Suprapubic skin (tissue), 4 donors: ENCODE data around the gene BLCAP. TPM values are rescaled to one million over a fixed set of nuclear protein-coding genes. Genes with fewer than 3 reads are reported as not detected.
A peak's percentile ranks its signal among the peaks of the same experiment; 100 is the strongest.
"Not testable (repeated sequence)": the region's sequence is repeated elsewhere in the genome, so short reads cannot be mapped to it uniquely, and the experiment has no call there.

ENCODE experiments used
- DNase-seq, 2 donors: peaks; one replicate each; pipeline ENCODE4 v3.0.0-alpha.2; 2019; ENCODE audit warnings: low spot score in 2 of 2
- H3K27ac ChIP-seq: fragments of 200-600 bp; sonication (generic); one replicate; pipeline ENCODE4 v1.5.1; 2019
- H3K27me3 ChIP-seq: fragments of 200-600 bp; sonication (generic); one replicate; pipeline ENCODE4 v1.5.1; 2019
- H3K36me3 ChIP-seq: fragments of 200-600 bp; sonication (generic); one replicate; pipeline ENCODE4 v1.5.1; 2019
- H3K4me1 ChIP-seq: fragments of 200-600 bp; sonication (generic); one replicate; pipeline ENCODE4 v1.5.1; 2019
- H3K4me3 ChIP-seq: fragments of 200-600 bp; sonication (generic); one replicate; pipeline ENCODE4 v1.5.1; 2019; ENCODE audit warnings: mild to moderate bottlenecking
- H3K9me3 ChIP-seq: fragments of 200-600 bp; sonication (generic); one replicate; pipeline ENCODE4 v1.5.1; 2019
- CTCF ChIP-seq, 2 donors: fragments of 200-600 bp in 1 of 2; fragments of 450-650 bp in 1 of 2; sonication (generic) in 1 of 2; IDR thresholded peaks; one replicate each; pipeline ENCODE4 v1.5.1; 2016 to 2019; ENCODE audit warnings: antibody characterized with exemption in 2 of 2, mild to moderate bottlenecking in 1 of 2, moderate library complexity in 1 of 2
- EP300 ChIP-seq: sonication (generic); formaldehyde crosslinking; IDR thresholded peaks from one replicate; pipeline ENCODE4 v1.6.1; 2017; ENCODE audit warnings: antibody characterized with exemption
- POLR2A ChIP-seq, 2 donors: fragments of 450-650 bp; IDR thresholded peaks; one replicate each; pipeline ENCODE4 v1.6.1; 2017; ENCODE audit warnings: antibody characterized with exemption in 2 of 2, mild to moderate bottlenecking in 2 of 2, moderate library complexity in 2 of 2
- POLR2AphosphoS5 ChIP-seq, 3 donors: sonication (generic); formaldehyde crosslinking; IDR thresholded peaks; one replicate each; pipeline ENCODE4 v1.6.1; 2017; ENCODE audit warnings: antibody characterized with exemption in 3 of 3
- WGBS: methylation state at CpG from one replicate; pipeline ENCODE4 v1.1.5; 2018; 5-methylcytosine and 5-hydroxymethylcytosine counted together
- total RNA-seq, 4 donors: library from RNA; depleted of rRNA; stranded (reverse); fragments of >200 nt; gene quantifications; one replicate each; pipeline ENCODE4 v1.1.0, GENCODE V29; 2016

The BLCAP gene
- total RNA-seq, 4 donors from 2014 or later = 126 to 198 (median 136) TPM

DNA sequence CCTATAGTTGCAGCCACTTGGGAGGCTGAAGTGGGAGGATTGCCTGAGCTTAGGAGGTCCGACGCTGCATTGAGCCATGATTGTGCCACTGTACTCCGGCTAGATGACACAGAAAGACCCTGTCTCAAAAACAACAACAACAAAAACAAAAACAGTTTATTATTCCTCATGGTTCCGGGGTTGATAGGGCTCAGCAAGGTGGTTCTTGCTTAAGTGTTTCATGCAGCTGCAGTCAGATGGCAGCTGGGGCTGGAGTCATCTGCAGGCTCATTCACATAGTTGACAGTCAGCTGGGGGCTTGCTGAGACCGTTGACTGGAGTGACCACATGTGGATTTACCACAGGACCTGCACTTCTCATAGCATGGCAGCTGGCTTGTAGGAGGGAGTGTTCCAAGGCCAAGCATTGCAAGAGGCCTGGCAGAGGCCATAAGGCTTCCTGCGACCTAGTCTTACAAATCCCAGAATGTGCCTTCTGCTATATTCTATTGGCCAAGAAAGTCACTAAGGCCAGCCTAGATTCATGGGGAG lies 35.5 kb downstream of the BLCAP start:
- no peaks in the 10 kb centered on the region for H3K36me3 ChIP-seq
- no peak for TF ChIP-seq POLR2AphosphoS5 (IDR thresholded peaks at IDR 0.05)
- no peak for TF ChIP-seq POLR2A (IDR thresholded peaks at IDR 0.05)
- TF ChIP-seq CTCF (IDR thresholded peaks at IDR 0.05) = no peak
- TF ChIP-seq EP300 = no peak
- H3K9me3 ChIP-seq = no peaks in the 10 kb centered on the region
- 98% methylated on average over 5 of the region's 6 CpGs for WGBS
- peak in 1 of 2 donors; percentile 38 for DNase-seq
- no peaks in the 10 kb centered on the region for H3K27me3 ChIP-seq
- no peaks in the 10 kb centered on the region for H3K4me1 ChIP-seq
- no peak overlapping the region for H3K27ac ChIP-seq
- no peak overlapping the region for H3K4me3 ChIP-seq

GRCh38 chr20:37490663-37491350 lies 36.9 kb downstream of the BLCAP start:
- Histone ChIP-seq H3K27ac (no peak overlapping the region), H3K27me3 (no peaks in the 10 kb centered on the region), H3K4me1 (no peaks in the 10 kb centered on the region), H3K36me3 (no peaks in the 10 kb centered on the region), H3K9me3 (no peaks in the 10 kb centered on the region), H3K4me3 (no peak overlapping the region)
- peak in 1 of 2 donors; percentile 32 for DNase-seq
- TF ChIP-seq POLR2AphosphoS5 (IDR thresholded peaks at IDR 0.05) = no peak
- WGBS = 89% methylated on average over 7 of the region's 7 CpGs

GRCh38 chr20:37486209-37486608 lies 41.5 kb downstream of the BLCAP start:
- WGBS = 100% methylated on average over 1 of the region's 1 CpG
- not testable (repeated sequence) for H3K36me3 ChIP-seq, H3K27ac ChIP-seq, DNase-seq, H3K9me3 ChIP-seq, H3K27me3 ChIP-seq, H3K4me3 ChIP-seq, H3K4me1 ChIP-seq

GRCh38 chr20:37484331-37484730 lies 43.3 kb downstream of the BLCAP start:
- 72% methylated on average over 3 of the region's 3 CpGs for WGBS
- TF ChIP-seq EP300 = no peak
- no peak for TF ChIP-seq POLR2AphosphoS5 (IDR thresholded peaks at IDR 0.05)
- TF ChIP-seq CTCF (IDR thresholded peaks at IDR 0.05) = no peak
- no peak for TF ChIP-seq POLR2A (IDR thresholded peaks at IDR 0.05)
- Histone ChIP-seq H3K27ac (no peak overlapping the region), H3K27me3 (no peaks in the 10 kb centered on the region), H3K4me3 (no peak overlapping the region), H3K9me3 (no peaks in the 10 kb centered on the region), H3K4me1 (no peaks in the 10 kb centered on the region), H3K36me3 (no peaks in the 10 kb centered on the region)
- no peak for DNase-seq

DNA sequence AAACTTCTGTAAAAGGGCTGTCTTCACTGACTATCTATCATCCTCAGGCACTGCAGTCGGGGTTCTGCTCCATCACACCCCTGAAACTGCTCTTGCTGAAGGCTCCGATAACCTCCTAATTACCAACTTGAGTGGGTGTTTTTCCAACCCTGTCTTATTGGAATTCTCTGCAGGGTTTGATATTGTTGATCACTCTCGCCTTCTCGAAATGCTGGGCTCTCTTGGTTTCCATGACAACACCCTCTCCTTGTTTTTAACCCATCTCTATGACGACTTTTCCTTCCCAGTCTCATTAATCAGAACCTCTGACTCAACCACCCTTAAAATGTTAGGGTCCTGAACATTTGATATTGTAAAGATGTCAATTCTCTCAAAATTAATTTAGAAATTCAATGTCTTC lies 46.1 kb downstream of the BLCAP start:
- no peak overlapping the region for H3K4me3 ChIP-seq
- H3K27me3 ChIP-seq = no peaks in the 10 kb centered on the region
- H3K9me3 ChIP-seq = no peaks in the 10 kb centered on the region
- DNase-seq = no peak
- WGBS = 75% methylated on average over 5 of the region's 5 CpGs
- TF ChIP-seq POLR2AphosphoS5 (IDR thresholded peaks at IDR 0.05) = no peak
- no peaks in the 10 kb centered on the region for H3K36me3 ChIP-seq
- no peak overlapping the region for H3K27ac ChIP-seq
- H3K4me1 ChIP-seq = no peaks in the 10 kb centered on the region

DNA sequence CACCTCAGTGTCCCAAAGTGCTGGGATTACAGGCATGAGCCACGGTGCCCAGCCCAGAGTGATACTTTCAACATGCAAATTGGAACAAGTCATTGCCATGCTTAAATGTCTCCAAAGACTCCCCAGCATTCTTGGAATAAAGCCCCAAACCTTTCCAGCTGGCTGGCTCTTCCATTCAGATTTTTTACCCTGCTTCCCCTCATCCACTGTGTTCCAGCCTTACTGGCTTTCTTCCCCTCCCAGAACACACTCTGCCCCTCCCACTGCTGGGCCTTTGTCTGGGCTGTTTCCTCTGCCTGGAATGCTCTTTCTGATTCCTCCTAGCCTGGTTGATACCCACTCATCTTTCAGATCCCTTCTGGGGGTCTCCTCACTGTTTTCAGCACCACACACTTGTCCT lies 46.8 kb downstream of the BLCAP start:
- Histone ChIP-seq H3K27ac (no peak overlapping the region), H3K27me3 (no peaks in the 10 kb centered on the region), H3K4me3 (no peak overlapping the region), H3K9me3 (no peaks in the 10 kb centered on the region), H3K4me1 (no peaks in the 10 kb centered on the region), H3K36me3 (no peaks in the 10 kb centered on the region)
- no peak for TF ChIP-seq CTCF (IDR thresholded peaks at IDR 0.05)
- no peak for TF ChIP-seq EP300
- TF ChIP-seq POLR2A (IDR thresholded peaks at IDR 0.05) = no peak
- TF ChIP-seq POLR2AphosphoS5 (IDR thresholded peaks at IDR 0.05) = no peak
- WGBS = 57% methylated on average over 1 of the region's 1 CpG
- no peak for DNase-seq
